SK-N-SH (cell line): Measurements from ENCODE around the gene INSYN2B. TPM values are rescaled to one million over a fixed set of nuclear protein-coding genes. Genes with fewer than 3 reads are reported as not detected.

Source experiments
- CTCF ChIA-PET: fragments of 300-600, 350-600 bp; formaldehyde crosslinking; extraction: SDS; loops from one replicate; lab custom pipeline; 2021; lab: Yijun Ruan, JAX
- POLR2A ChIA-PET: fragments of 350-600 bp; sonication (Branson Sonifier 250); formaldehyde crosslinking; extraction: SDS; loops from one replicate; lab custom pipeline; 2020; ENCODE audit warnings: antibody characterized with exemption, inconsistent platforms; lab: Yijun Ruan, JAX
- DNase-seq: peaks from one replicate; pipeline ENCODE4 v3.0.0; 2012
- H2AFZ ChIP-seq: fragments of 200-600 bp; sonication (generic); 2 replicates; pipeline ENCODE4 v1.8.1; 2016; ENCODE audit warnings: antibody characterized with exemption, mild to moderate bottlenecking, low read depth
- H3F3A ChIP-seq: fragments of 200-600 bp; sonication (generic); replicated peaks from 2 replicates; pipeline ENCODE3; 2016; ENCODE audit warnings: antibody characterized with exemption, mild to moderate bottlenecking; ENCODE audit not compliant: insufficient read depth
- H3K27ac ChIP-seq, 2 experiments: fragments of 200-500 bp in 1 of 2; fragments of 200-600 bp in 1 of 2; sonication (Bioruptor generic) in 1 of 2; sonication (generic), shearing (Covaris generic) in 1 of 2; 2 replicates each; pipeline versions ENCODE4 v1.5.1 to v1.6.1; 2014 to 2016; ENCODE audit warnings: low read depth in 2 of 2, inconsistent platforms in 1 of 2, low read length in 1 of 2, mild to moderate bottlenecking in 1 of 2, mixed read lengths in 1 of 2
- H3K27me3 ChIP-seq: fragments of 200-600 bp; sonication (generic), shearing (Covaris generic); 2 replicates; pipeline ENCODE4 v1.6.1; 2016; ENCODE audit warnings: mixed run types; ENCODE audit not compliant: insufficient read depth
- H3K36me3 ChIP-seq, 2 experiments: fragments of 200-500 bp in 1 of 2; fragments of 200-600 bp in 1 of 2; sonication (Bioruptor generic) in 1 of 2; sonication (generic) in 1 of 2; replicated peaks in 1 of 2; 2 replicates each; pipeline versions ENCODE3 to v1.5.1; 2014 to 2016; ENCODE audit warnings: low read length in 1 of 2, mild to moderate bottlenecking in 1 of 2; ENCODE audit not compliant: insufficient read depth in 2 of 2, control insufficient read depth in 1 of 2
- H3K4me1 ChIP-seq, 2 experiments: fragments of 200-500 bp in 1 of 2; fragments of 200-600 bp in 1 of 2; sonication (Bioruptor generic) in 1 of 2; sonication (generic), shearing (Covaris generic) in 1 of 2; 2 replicates each; pipeline versions ENCODE4 v1.5.1 to v1.6.1; 2014 to 2016; ENCODE audit warnings: low read depth in 1 of 2, low read length in 1 of 2, mixed run types in 1 of 2; ENCODE audit not compliant: insufficient read depth in 2 of 2, control insufficient read depth in 1 of 2
- H3K4me2 ChIP-seq: fragments of 200-600 bp; sonication (generic), shearing (Covaris generic); 2 replicates; pipeline ENCODE4 v1.6.1; 2017; ENCODE audit warnings: mixed run types
- H3K4me3 ChIP-seq, 2 experiments: fragments of 200-500 bp in 1 of 2; fragments of 200-600 bp in 1 of 2; sonication (Bioruptor generic) in 1 of 2; sonication (generic), shearing (Covaris generic) in 1 of 2; 2 replicates each; pipeline versions ENCODE4 v1.5.1 to v1.8.1; 2014 to 2016; ENCODE audit warnings: low read depth in 2 of 2, inconsistent platforms in 1 of 2, low read length in 1 of 2, mild to moderate bottlenecking in 1 of 2, mixed read lengths in 1 of 2, moderate library complexity in 1 of 2
- H3K79me2 ChIP-seq: fragments of 200-600 bp; sonication (generic); 2 replicates; pipeline ENCODE4 v1.8.1; 2017; ENCODE audit warnings: mild to moderate bottlenecking; ENCODE audit not compliant: insufficient read depth
- H3K9ac ChIP-seq: fragments of 200-600 bp; sonication (generic); 2 replicates; pipeline ENCODE4 v1.6.1; 2017; ENCODE audit warnings: mixed run types
- H3K9me2 ChIP-seq: fragments of 200-600 bp; sonication (generic); 2 replicates; pipeline ENCODE4 v1.6.1; 2017; ENCODE audit warnings: mixed run types
- H3K9me3 ChIP-seq: fragments of 200-600 bp; sonication (generic); 2 replicates; pipeline ENCODE4 v1.6.1; 2017; ENCODE audit warnings: mixed run types, mild to moderate bottlenecking, moderate library complexity
- H4K20me1 ChIP-seq: fragments of 200-600 bp; sonication (generic); 2 replicates; pipeline ENCODE4 v1.6.1; 2017; ENCODE audit warnings: mild to moderate bottlenecking, mixed run types; ENCODE audit not compliant: insufficient read depth
- CHD2 ChIP-seq: fragments of 150-350 bp; IDR thresholded peaks from 2 replicates; pipeline ENCODE4 v1.6.1; 2018; ENCODE audit warnings: low read length; ENCODE audit not compliant: partially characterized antibody
- ELF1 ChIP-seq: IDR thresholded peaks from 2 replicates; pipeline ENCODE4 v1.4.0; 2012
- FOSL2 ChIP-seq: IDR thresholded peaks from 2 replicates; pipeline ENCODE4 v1.4.0; 2012; ENCODE audit warnings: low read depth, mild to moderate bottlenecking, moderate library complexity, borderline replicate concordance
- FOXJ3 ChIP-seq: sonication (generic); formaldehyde crosslinking; IDR thresholded peaks from 2 replicates; pipeline ENCODE4 v1.5.1; 2020; ENCODE audit warnings: mild to moderate bottlenecking, missing genetic modification reagents
- JUND ChIP-seq: IDR thresholded peaks from 2 replicates; pipeline ENCODE4 v1.4.0; 2012
- MEF2A ChIP-seq: IDR thresholded peaks from 2 replicates; pipeline ENCODE4 v1.4.0; 2012; ENCODE audit warnings: low read depth, borderline replicate concordance
- NRF1 ChIP-seq: IDR thresholded peaks from 2 replicates; pipeline ENCODE4 v1.6.1; 2012; ENCODE audit warnings: low read depth, mild to moderate bottlenecking, low read length
- POLR2AphosphoS5 ChIP-seq: IDR thresholded peaks from 2 replicates; pipeline ENCODE4 v1.6.1; 2012; ENCODE audit warnings: low read depth, low read length
- RCOR1 ChIP-seq: fragments of 150-350 bp; IDR thresholded peaks from 2 replicates; pipeline ENCODE4 v1.6.1; 2017; ENCODE audit warnings: antibody characterized with exemption, low read length
- RXRA ChIP-seq: IDR thresholded peaks from 2 replicates; pipeline ENCODE4 v1.4.0; 2012; ENCODE audit warnings: low read depth, mild to moderate bottlenecking, borderline replicate concordance
- SMC3 ChIP-seq: IDR thresholded peaks from 2 replicates; pipeline ENCODE4 v1.6.1; 2012; ENCODE audit warnings: low read depth, low read length, improper control_type of control experiment
- TCF12 ChIP-seq: IDR thresholded peaks from 2 replicates; pipeline ENCODE4 v1.4.0; 2012
- YY1 ChIP-seq: IDR thresholded peaks from 2 replicates; pipeline ENCODE4 v1.4.0; 2012; ENCODE audit warnings: low read depth, mild to moderate bottlenecking
- WGBS: methylation state at CpG from one replicate; pipeline ENCODE4 v1.1.6; 2017; ENCODE audit warnings: low lambda C conversion rate; 5-methylcytosine and 5-hydroxymethylcytosine counted together
- polyA plus RNA-seq, 3 experiments: library from polyadenylated mRNA; depleted of rRNA; stranded (reverse); fragments of >200 nt; gene quantifications; 2 replicates each; pipeline ENCODE4 v1.2.3, GENCODE V29; 2012
- TF ChIP-seq, protein P1 (sequence below): fragments of 150-350 bp; IDR thresholded peaks from 2 replicates; pipeline ENCODE4 v1.6.1; 2017; ENCODE audit warnings: antibody characterized with exemption, low read length, low read depth, borderline replicate concordance
- TF ChIP-seq, protein P2 (sequence below): IDR thresholded peaks from 2 replicates; pipeline ENCODE4 v1.4.0; 2012; ENCODE audit warnings: low read depth
- TF ChIP-seq, protein P3 (sequence below): IDR thresholded peaks from 2 replicates; pipeline ENCODE4 v1.4.0; 2012; ENCODE audit warnings: low read depth, borderline replicate concordance
- TF ChIP-seq, protein P4 (sequence below): IDR thresholded peaks from 2 replicates; pipeline ENCODE4 v1.4.0; 2012; ENCODE audit warnings: low read depth, borderline replicate concordance
- TF ChIP-seq, protein P5 (sequence below): IDR thresholded peaks from 2 replicates; pipeline ENCODE4 v1.6.1; 2012; ENCODE audit warnings: mild to moderate bottlenecking, low read depth, low read length, moderate library complexity
- TF ChIP-seq, protein P6 (sequence below): fragments of 200-600 bp; sonication (generic); IDR thresholded peaks from 2 replicates; pipeline ENCODE4 v1.6.1; 2017; ENCODE audit warnings: antibody characterized with exemption, mild to moderate bottlenecking, moderate library complexity

INSYN2B gene
- polyA plus RNA-seq, 1 of the 3 experiments (the other 2 are of a cell fraction), result 9.2 TPM

DNA sequence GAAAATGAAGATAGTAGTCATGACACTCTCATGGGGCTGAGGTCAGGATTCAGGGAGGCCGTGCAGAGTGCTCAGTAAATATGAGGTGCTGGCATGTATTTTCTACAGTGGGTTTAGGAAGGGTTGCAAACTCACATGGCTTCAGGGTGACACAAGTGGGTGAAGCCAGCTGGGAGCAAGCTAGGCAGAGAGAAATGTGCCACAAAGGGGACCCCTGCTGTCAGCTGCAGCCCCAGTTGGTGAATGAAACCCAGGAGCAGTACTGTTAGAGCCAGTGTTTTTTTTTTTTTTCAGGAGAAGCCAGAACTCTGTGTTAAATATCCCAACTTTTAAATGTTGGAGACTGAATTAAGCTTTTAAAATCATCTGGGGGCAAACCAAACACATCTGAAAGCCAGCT lies 75.3 kb downstream of the INSYN2B start:
- POLR2A ChIA-PET, result no interaction called here
- Histone ChIP-seq H3F3A (no peaks in the 10 kb centered on the region), H3K4me2 (no peak overlapping the region), H3K9me2 (no peaks in the 10 kb centered on the region), H4K20me1 (no peaks in the 10 kb centered on the region), H3K27me3 (no peaks in the 10 kb centered on the region), H3K9me3 (no peaks in the 10 kb centered on the region), H3K79me2 (peaks cover 7% of the 10 kb centered on the region; the same call in 1 of the 2 replicates), H3K36me3 (peaks cover 0 to 8% of the 10 kb centered on the region in 2 experiments)
- TF ChIP-seq POLR2AphosphoS5 (no peak), CHD2 (no peak), TCF12 (no peak), RXRA (no peak), JUND (no peak), RCOR1 (no peak)
- TF ChIP-seq, protein P1, sequence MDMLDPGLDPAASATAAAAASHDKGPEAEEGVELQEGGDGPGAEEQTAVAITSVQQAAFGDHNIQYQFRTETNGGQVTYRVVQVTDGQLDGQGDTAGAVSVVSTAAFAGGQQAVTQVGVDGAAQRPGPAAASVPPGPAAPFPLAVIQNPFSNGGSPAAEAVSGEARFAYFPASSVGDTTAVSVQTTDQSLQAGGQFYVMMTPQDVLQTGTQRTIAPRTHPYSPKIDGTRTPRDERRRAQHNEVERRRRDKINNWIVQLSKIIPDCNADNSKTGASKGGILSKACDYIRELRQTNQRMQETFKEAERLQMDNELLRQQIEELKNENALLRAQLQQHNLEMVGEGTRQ, result no peak
- TF ChIP-seq, protein P2, sequence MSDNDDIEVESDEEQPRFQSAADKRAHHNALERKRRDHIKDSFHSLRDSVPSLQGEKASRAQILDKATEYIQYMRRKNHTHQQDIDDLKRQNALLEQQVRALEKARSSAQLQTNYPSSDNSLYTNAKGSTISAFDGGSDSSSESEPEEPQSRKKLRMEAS, result no peak
- TF ChIP-seq, protein P3, sequence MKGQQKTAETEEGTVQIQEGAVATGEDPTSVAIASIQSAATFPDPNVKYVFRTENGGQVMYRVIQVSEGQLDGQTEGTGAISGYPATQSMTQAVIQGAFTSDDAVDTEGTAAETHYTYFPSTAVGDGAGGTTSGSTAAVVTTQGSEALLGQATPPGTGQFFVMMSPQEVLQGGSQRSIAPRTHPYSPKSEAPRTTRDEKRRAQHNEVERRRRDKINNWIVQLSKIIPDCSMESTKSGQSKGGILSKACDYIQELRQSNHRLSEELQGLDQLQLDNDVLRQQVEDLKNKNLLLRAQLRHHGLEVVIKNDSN, result no peak
- TF ChIP-seq, protein P4, sequence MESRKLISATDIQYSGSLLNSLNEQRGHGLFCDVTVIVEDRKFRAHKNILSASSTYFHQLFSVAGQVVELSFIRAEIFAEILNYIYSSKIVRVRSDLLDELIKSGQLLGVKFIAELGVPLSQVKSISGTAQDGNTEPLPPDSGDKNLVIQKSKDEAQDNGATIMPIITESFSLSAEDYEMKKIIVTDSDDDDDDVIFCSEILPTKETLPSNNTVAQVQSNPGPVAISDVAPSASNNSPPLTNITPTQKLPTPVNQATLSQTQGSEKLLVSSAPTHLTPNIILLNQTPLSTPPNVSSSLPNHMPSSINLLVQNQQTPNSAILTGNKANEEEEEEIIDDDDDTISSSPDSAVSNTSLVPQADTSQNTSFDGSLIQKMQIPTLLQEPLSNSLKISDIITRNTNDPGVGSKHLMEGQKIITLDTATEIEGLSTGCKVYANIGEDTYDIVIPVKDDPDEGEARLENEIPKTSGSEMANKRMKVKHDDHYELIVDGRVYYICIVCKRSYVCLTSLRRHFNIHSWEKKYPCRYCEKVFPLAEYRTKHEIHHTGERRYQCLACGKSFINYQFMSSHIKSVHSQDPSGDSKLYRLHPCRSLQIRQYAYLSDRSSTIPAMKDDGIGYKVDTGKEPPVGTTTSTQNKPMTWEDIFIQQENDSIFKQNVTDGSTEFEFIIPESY, result no peak
- TF ChIP-seq, all 33 proteins: peak for 0
- CTCF ChIA-PET, result interaction anchor here (3.1 kb wide), 1 partner anchor 75 kb away, joined by 18 read pairs; the partner anchor contains the start of gene INSYN2B
- no peak overlapping the region for H3K4me3 ChIP-seq
- H3K9ac ChIP-seq, result no peak overlapping the region
- no peak for DNase-seq
- peaks cover 0 to 10% of the 10 kb centered on the region in 2 experiments; a peak in 2 of 4 replicates for H3K4me1 ChIP-seq
- H2AFZ ChIP-seq, result no peak overlapping the region
- no peak overlapping the region for H3K27ac ChIP-seq
- 86% methylated on average over 1 of the region's 1 CpG for WGBS

DNA sequence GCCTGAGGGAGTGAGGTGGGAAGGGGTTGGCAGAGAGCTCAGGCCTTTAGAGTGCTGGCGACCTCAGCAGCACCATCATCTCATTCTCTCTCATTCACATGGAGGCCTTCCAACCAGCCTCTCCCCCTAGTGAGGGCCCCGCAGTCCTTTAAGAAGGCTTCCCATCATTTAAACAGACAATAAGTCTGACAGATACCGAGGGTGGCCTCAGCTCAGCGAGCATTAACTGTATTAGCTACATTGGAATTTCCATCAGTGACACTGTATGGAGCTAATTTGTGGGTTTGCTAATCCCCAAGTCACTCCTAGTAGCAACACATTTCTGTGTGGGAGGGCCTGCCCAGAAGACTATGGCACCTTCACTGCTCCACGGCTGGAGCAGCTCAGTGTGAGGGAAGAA lies 75.8 kb downstream of the INSYN2B start:
- no peak overlapping the region for H3K4me3 ChIP-seq
- H3K9me3 ChIP-seq, result no peaks in the 10 kb centered on the region
- H3K9ac ChIP-seq, result no peak overlapping the region
- H3K79me2 ChIP-seq, result peaks cover 12% of the 10 kb centered on the region; the same call in 1 of the 2 replicates
- H3K9me2 ChIP-seq, result no peaks in the 10 kb centered on the region
- H3F3A ChIP-seq, result no peaks in the 10 kb centered on the region
- H3K36me3 ChIP-seq, result peaks cover 0 to 10% of the 10 kb centered on the region in 2 experiments
- no peaks in the 10 kb centered on the region for H4K20me1 ChIP-seq
- ChIA-PET POLR2A (no interaction called here), CTCF (no interaction called here)
- H3K27me3 ChIP-seq, result no peaks in the 10 kb centered on the region
- no peak overlapping the region for H2AFZ ChIP-seq
- no peak overlapping the region for H3K27ac ChIP-seq
- H3K4me2 ChIP-seq, result no peak overlapping the region
- DNase-seq, result no peak
- peaks cover 0 to 10% of the 10 kb centered on the region in 2 experiments; a peak in 2 of 4 replicates for H3K4me1 ChIP-seq
- WGBS, result 92% methylated on average over 5 of the region's 5 CpGs
- no peak for TF ChIP-seq NRF1
- TF ChIP-seq, protein P5, sequence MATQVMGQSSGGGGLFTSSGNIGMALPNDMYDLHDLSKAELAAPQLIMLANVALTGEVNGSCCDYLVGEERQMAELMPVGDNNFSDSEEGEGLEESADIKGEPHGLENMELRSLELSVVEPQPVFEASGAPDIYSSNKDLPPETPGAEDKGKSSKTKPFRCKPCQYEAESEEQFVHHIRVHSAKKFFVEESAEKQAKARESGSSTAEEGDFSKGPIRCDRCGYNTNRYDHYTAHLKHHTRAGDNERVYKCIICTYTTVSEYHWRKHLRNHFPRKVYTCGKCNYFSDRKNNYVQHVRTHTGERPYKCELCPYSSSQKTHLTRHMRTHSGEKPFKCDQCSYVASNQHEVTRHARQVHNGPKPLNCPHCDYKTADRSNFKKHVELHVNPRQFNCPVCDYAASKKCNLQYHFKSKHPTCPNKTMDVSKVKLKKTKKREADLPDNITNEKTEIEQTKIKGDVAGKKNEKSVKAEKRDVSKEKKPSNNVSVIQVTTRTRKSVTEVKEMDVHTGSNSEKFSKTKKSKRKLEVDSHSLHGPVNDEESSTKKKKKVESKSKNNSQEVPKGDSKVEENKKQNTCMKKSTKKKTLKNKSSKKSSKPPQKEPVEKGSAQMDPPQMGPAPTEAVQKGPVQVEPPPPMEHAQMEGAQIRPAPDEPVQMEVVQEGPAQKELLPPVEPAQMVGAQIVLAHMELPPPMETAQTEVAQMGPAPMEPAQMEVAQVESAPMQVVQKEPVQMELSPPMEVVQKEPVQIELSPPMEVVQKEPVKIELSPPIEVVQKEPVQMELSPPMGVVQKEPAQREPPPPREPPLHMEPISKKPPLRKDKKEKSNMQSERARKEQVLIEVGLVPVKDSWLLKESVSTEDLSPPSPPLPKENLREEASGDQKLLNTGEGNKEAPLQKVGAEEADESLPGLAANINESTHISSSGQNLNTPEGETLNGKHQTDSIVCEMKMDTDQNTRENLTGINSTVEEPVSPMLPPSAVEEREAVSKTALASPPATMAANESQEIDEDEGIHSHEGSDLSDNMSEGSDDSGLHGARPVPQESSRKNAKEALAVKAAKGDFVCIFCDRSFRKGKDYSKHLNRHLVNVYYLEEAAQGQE, result no peak
- no peak for TF ChIP-seq MEF2A
- no peak for TF ChIP-seq YY1
- no peak for TF ChIP-seq FOSL2
- TF ChIP-seq SMC3, result no peak
- TF ChIP-seq, protein P6, sequence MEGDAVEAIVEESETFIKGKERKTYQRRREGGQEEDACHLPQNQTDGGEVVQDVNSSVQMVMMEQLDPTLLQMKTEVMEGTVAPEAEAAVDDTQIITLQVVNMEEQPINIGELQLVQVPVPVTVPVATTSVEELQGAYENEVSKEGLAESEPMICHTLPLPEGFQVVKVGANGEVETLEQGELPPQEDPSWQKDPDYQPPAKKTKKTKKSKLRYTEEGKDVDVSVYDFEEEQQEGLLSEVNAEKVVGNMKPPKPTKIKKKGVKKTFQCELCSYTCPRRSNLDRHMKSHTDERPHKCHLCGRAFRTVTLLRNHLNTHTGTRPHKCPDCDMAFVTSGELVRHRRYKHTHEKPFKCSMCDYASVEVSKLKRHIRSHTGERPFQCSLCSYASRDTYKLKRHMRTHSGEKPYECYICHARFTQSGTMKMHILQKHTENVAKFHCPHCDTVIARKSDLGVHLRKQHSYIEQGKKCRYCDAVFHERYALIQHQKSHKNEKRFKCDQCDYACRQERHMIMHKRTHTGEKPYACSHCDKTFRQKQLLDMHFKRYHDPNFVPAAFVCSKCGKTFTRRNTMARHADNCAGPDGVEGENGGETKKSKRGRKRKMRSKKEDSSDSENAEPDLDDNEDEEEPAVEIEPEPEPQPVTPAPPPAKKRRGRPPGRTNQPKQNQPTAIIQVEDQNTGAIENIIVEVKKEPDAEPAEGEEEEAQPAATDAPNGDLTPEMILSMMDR, result no peak
- TF ChIP-seq FOXJ3 (CRISPR knock-in tag), result no peak
- TF ChIP-seq RXRA, result no peak
- TF ChIP-seq, protein P2, result no peak
- TF ChIP-seq ELF1, result no peak
